Measurements from ENCODE around the gene LAMA3. TPM values are rescaled to one million over a fixed set of nuclear protein-coding genes. Genes with fewer than 3 reads are reported as not detected.
"Not testable (repeated sequence)": the region's sequence is repeated elsewhere in the genome, so short reads cannot be mapped to it uniquely, and the experiment has no call there.

LAMA3 gene
- total RNA-seq, 2 donors from 2014 or later: 30.1 to 34.2 TPM

DNA sequence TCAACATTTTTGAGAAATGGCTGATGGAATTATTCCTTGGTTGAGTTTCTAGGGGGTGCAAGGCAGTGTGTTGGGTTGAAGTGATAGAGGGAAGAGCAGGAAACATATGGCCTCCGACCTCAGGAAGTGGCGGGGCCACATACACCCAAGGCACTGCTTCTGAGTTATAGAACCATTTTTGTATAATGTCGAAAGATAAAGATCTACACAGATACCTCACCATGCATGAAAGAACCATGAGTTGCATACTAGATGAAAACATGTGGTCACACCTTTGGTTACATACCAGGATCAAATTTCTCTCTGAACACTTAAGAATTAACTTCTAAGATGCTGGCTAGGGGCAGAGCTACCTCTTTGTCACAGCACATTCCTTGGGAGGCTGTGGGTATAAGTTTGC lies 23.2 kb downstream of the LAMA3 start:
- Histone ChIP-seq H3K4me3 (no peak overlapping the region), H3K4me1 (ENCODE audit: control insufficient read depth in 1 of 2, low read depth in 2 of 2) (no peaks in the 10 kb centered on the region), H3K9me3 (no peaks in the 10 kb centered on the region), H3K27me3 (replicated peaks; ENCODE audit: insufficient read depth) (no peaks in the 10 kb centered on the region), H3K27ac (no peak overlapping the region), H3K36me3 (no peaks in the 10 kb centered on the region)
- TF ChIP-seq CTCF (IDR thresholded peaks at IDR 0.05): no peak
- DNase-seq (ENCODE audit: low spot score) (no peak), ATAC-seq (ENCODE audit: insufficient number of reproducible peaks, low FRiP score, low read depth) (no peak)

GRCh38 chr18:23714576-23714975 lies 25.3 kb downstream of the LAMA3 start:
- Histone ChIP-seq H3K4me1 (ENCODE audit: control insufficient read depth in 1 of 2, low read depth in 2 of 2) (peaks cover 7 to 16% of the 10 kb centered on the region in 2 donors), H3K36me3 (no peaks in the 10 kb centered on the region), H3K4me3 (no peak overlapping the region), H3K27ac (no peak overlapping the region), H3K27me3 (replicated peaks; ENCODE audit: insufficient read depth) (no peaks in the 10 kb centered on the region), H3K9me3 (no peaks in the 10 kb centered on the region)
- TF ChIP-seq CTCF (IDR thresholded peaks at IDR 0.05): no peak
- no peak for DNase-seq (ENCODE audit: low spot score)
- no peak for ATAC-seq (ENCODE audit: insufficient number of reproducible peaks, low FRiP score, low read depth)

DNA sequence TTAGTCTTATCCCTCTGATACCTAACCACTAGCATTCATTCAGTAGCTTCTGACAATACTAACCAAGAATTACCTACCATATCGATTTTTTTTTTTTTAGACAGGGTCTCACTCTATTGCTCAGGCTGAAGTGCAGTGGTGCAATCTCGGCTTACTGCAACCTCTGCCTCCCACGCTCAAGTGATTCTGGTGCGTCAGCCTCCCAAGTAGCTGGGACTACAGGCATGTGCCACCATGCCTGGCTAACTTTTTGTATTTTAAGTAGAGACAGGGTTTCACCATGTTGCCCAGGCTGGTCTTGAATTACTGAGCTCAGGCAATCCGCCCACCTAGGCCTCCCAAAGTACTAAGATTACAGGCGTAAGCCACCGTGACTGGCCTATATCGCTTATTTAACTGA lies 26.8 kb downstream of the LAMA3 start:
- ATAC-seq (ENCODE audit: insufficient number of reproducible peaks, low FRiP score, low read depth); DNase-seq (ENCODE audit: low spot score); H3K9me3 ChIP-seq; H3K4me3 ChIP-seq; H3K27ac ChIP-seq; H3K36me3 ChIP-seq; H3K27me3 ChIP-seq (replicated peaks; ENCODE audit: insufficient read depth): not testable (repeated sequence)
- peaks cover 7 to 21% of the 10 kb centered on the region in 2 donors for H3K4me1 ChIP-seq (ENCODE audit: control insufficient read depth in 1 of 2, low read depth in 2 of 2)

DNA sequence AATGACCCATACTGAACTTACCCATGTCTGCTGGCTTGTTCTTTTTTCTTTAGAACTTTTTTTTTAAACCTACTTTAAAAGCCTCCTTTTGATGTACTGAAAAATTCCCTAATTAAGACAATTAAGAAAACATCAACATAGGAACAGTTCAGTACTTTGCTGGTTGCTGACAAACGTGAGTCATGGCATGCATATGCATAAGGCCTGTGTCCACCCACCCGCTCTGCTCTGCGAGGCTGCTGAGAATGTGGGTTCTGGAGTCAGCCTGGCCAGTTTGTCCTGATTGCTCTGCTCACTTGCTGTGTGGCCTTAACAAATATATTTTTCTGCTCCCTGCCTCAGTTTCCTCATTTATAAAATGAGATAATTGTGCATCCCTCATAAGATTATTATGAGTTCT lies 27.3 kb downstream of the LAMA3 start:
- no peak overlapping the region for H3K4me3 ChIP-seq
- H3K27me3 ChIP-seq (replicated peaks; ENCODE audit: insufficient read depth): no peaks in the 10 kb centered on the region
- no peaks in the 10 kb centered on the region for H3K36me3 ChIP-seq
- H3K4me1 ChIP-seq (ENCODE audit: control insufficient read depth in 1 of 2, low read depth in 2 of 2): peaks cover 7 to 21% of the 10 kb centered on the region in 2 donors
- no peak for TF ChIP-seq CTCF (IDR thresholded peaks at IDR 0.05)
- no peaks in the 10 kb centered on the region for H3K9me3 ChIP-seq
- H3K27ac ChIP-seq: no peak overlapping the region
- DNase-seq (ENCODE audit: low spot score): no peak
- ATAC-seq (ENCODE audit: insufficient number of reproducible peaks, low FRiP score, low read depth): no peak

DNA sequence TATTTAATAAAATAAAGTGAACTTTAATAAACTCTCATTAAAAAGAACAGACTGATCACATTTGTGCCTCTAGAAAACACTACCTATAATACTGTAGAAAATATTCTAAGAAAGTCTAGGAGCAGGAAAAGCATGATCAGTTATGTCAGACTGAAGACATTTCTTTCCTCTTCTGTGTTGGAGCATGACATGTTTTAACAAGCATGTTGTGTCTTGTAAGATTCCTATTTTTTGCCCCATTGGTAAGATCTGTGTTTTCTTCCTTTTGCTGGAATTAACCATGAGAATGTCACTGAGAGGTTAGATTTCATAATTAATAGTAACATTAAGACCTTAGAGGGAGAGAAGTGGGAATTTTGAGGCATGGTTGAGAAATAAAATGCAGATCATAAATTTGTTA lies 27.7 kb downstream of the LAMA3 start:
- ATAC-seq (ENCODE audit: insufficient number of reproducible peaks, low FRiP score, low read depth) (no peak), DNase-seq (ENCODE audit: low spot score) (no peak)
- H3K27me3 ChIP-seq (replicated peaks; ENCODE audit: insufficient read depth): no peaks in the 10 kb centered on the region
- no peak overlapping the region for H3K4me3 ChIP-seq
- no peak overlapping the region for H3K27ac ChIP-seq
- no peaks in the 10 kb centered on the region for H3K36me3 ChIP-seq
- H3K4me1 ChIP-seq (ENCODE audit: control insufficient read depth in 1 of 2, low read depth in 2 of 2): peaks cover 7 to 21% of the 10 kb centered on the region in 2 donors
- TF ChIP-seq CTCF (IDR thresholded peaks at IDR 0.05): no peak
- no peaks in the 10 kb centered on the region for H3K9me3 ChIP-seq

- peaks cover 7 to 21% of the 10 kb centered on the region in 2 donors for H3K4me1 ChIP-seq (ENCODE audit: control insufficient read depth in 1 of 2, low read depth in 2 of 2)
- no peak for TF ChIP-seq CTCF (IDR thresholded peaks at IDR 0.05)
- no peak for ATAC-seq (ENCODE audit: insufficient number of reproducible peaks, low FRiP score, low read depth)
- H3K27ac ChIP-seq: no peak overlapping the region
- no peaks in the 10 kb centered on the region for H3K9me3 ChIP-seq
- no peaks in the 10 kb centered on the region for H3K27me3 ChIP-seq (replicated peaks; ENCODE audit: insufficient read depth)
- no peak overlapping the region for H3K4me3 ChIP-seq
- H3K36me3 ChIP-seq: no peaks in the 10 kb centered on the region
- no peak for DNase-seq (ENCODE audit: low spot score)
Measured at GRCh38 chr18:23718243-23718720, 29.0 kb downstream of the LAMA3 start.
